Measurements from ENCODE around the gene RGS10.

RGS10 gene

GRCh38 chr10:119515511-119516045 is 26.9 kb downstream of the RGS10 start:
- ChIA-PET CTCF (interaction anchor here (0.8 to 3.0 kb wide), 4 partner anchors 26 to 309 kb away, joined by 3 to 11 read pairs (median 4); partner anchors contain the start of genes GRK5 and RGS10), POLR2A (interaction anchor here (0.6 kb wide), 1 partner anchor 10 kb away, joined by 4 read pairs; no protein-coding TSS in a partner anchor)
- no peak for TF ChIP-seq CTCF (IDR thresholded peaks at IDR 0.05; ENCODE audit: control extremely low read depth, extremely low read depth, low read depth, missing control alignments)
- DNase-seq (ENCODE audit: extremely low spot score): no peak

- no peak for TF ChIP-seq CTCF (IDR thresholded peaks at IDR 0.05; ENCODE audit: control extremely low read depth, extremely low read depth, low read depth, missing control alignments)
- POLR2A ChIA-PET: no interaction called here
- CTCF ChIA-PET: interaction anchor here (0.8 to 1.3 kb wide), 3 partner anchors 25 to 37 kb away, joined by 3 to 4 read pairs (median 3); partner anchors contain the start of gene RGS10
- DNase-seq (ENCODE audit: extremely low spot score): no peak
Observed at GRCh38 chr10:119514819-119515218, 27.7 kb downstream of the RGS10 start.

GRCh38 chr10:119511828-119512515 is 30.5 kb downstream of the RGS10 start:
- CTCF ChIA-PET: interaction anchor here (1.4 to 1.5 kb wide), 3 partner anchors 8 to 32 kb away, joined by 4 to 5 read pairs (median 4); no protein-coding TSS in a partner anchor
- no peak for DNase-seq (ENCODE audit: extremely low spot score)
- POLR2A ChIA-PET: no interaction called here
- no peak for TF ChIP-seq CTCF (IDR thresholded peaks at IDR 0.05; ENCODE audit: control extremely low read depth, extremely low read depth, low read depth, missing control alignments)

- no peak for TF ChIP-seq CTCF (IDR thresholded peaks at IDR 0.05; ENCODE audit: control extremely low read depth, extremely low read depth, low read depth, missing control alignments)
- POLR2A ChIA-PET: no interaction called here
- CTCF ChIA-PET: interaction anchor here (1.4 to 1.7 kb wide), 2 partner anchors 10 to 20 kb away, joined by 5 read pairs; no protein-coding TSS in a partner anchor
- DNase-seq (ENCODE audit: extremely low spot score): no peak
Observed at GRCh38 chr10:119509909-119510451, 32.5 kb downstream of the RGS10 start.

- ChIA-PET CTCF (no interaction called here), POLR2A (no interaction called here)
- DNase-seq (ENCODE audit: extremely low spot score): no peak
- no peak for TF ChIP-seq CTCF (IDR thresholded peaks at IDR 0.05; ENCODE audit: control extremely low read depth, extremely low read depth, low read depth, missing control alignments)
Observed at GRCh38 chr10:119507115-119507514, 35.4 kb downstream of the RGS10 start.

GRCh38 chr10:119505588-119506315 is 36.8 kb downstream of the RGS10 start:
- POLR2A ChIA-PET: interaction anchor here (0.6 kb wide), 2 partner anchors 10 to 389 kb away, joined by 3 to 4 read pairs; no protein-coding TSS in a partner anchor
- no peak for DNase-seq (ENCODE audit: extremely low spot score)
- CTCF ChIA-PET: no interaction called here
- TF ChIP-seq CTCF (IDR thresholded peaks at IDR 0.05; ENCODE audit: control extremely low read depth, extremely low read depth, low read depth, missing control alignments): no peak
